Measurements from ENCODE around the gene CACFD1. TPM values are rescaled to one million over a fixed set of nuclear protein-coding genes. Genes with fewer than 3 reads are reported as not detected.
A peak's percentile ranks its signal among the peaks of the same experiment; 100 is the strongest.

Gene CACFD1
- total RNA-seq, 4 donors from 2014 or later = 7.0 to 28.3 (median 10.1) TPM

DNA sequence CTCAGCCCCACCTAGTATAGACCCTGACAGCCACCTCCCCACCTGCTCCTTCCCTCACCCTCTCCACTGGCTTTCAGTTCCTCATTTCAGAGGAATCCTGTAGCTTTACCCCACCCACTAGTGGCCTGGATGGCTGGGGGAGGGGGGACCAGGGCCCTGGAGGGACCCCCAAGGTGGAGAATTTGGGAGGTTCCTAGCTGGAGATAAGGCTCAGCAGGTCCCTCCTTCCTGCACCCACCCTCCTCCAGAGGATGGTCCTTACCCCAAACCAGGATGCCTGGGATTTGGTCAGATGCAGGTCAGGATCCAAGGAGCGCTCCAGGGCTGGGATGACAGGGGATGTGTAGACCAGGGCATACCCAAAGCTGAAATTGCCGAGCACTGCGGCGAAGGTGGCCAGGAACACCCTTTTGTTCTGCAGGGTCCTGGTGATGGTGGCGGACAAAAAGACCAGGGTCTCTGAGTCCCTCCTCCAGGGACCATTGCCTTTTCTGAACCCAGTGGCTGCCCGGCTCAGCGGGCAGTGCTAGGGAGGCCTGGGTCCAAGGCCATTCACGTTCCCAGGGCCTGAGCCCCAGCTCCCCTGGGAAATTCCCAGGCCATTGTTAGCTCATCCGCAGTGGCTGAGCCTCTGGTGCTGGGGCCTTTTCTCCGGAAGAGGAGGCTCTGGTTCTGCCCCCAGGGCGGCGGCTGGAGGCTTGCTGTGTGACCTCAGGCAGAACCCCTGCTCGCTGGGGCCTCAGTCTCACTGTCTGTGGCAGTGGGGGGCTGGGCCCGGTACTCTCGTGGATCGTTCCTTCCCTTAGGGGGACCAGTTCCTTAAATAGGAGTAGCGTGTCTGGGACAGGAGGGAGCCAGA, 18.4 kb downstream of the CACFD1 start:
- ATAC-seq = peak; percentile 21
- H3K4me1 ChIP-seq = peaks cover 4 to 14% of the 10 kb centered on the region in 2 donors
- intact Hi-C loops (cut with DNase I; ENCODE audit: low total_unique reads) = no loop called here

DNA sequence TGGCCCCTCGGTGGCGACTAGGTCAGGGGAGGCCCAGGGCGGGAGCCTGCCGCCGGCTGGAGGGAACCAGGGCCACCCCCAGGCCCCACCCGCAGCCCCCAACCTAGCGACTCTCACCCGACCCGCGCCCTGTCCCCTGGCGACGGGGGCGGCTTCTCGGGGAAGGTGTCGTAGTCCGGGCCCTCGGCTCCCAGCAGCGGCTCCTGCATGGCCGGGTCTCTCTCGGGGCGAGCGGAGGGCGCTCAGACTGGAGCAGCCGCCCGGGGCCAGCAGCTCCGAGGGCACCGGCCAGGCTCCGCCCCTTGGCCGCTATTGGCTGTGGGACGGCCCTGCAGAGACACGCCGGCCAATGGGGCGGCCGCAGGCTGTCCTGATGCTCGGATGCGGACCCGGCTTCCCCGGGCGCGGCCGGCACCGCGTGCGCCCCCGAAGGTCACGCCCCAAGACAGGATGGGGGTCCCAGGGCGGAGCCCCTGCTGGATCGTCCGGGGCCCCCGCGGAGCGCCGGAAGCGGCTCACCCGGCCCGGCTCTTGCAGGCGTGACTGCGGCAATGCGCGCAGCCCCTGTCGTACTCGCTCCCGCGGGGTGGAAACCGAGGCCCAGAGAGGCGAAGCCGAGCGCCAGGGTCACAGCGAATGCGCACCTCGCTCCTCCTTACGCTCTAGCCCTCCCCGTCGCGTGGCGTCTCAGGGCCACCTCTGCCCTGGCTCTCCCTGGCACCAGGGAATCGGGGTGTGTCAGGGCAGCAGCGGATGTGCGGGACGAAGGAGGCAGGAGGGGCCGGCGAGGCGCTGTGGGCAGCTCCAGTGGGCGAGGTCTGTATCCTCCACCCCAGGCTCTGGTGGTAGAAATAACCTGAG, 19.3 kb downstream of the CACFD1 start, which contains the start of gene SLC2A6:
Gene SLC2A6, minus strand, starts transcription at position 249 of the 861 bp plus-strand sequence. Its CDS starts 40 bp downstream, at position 209.
- Histone ChIP-seq H3K9me3 (no peaks in the 10 kb centered on the region), H3K36me3 (no peaks in the 10 kb centered on the region), H3K27me3 (no peaks in the 10 kb centered on the region), H3K4me1 (peaks cover 4 to 14% of the 10 kb centered on the region in 2 donors), H3K4me3 (peak within 1 kb of the TSS; percentile 56 to 69 (median 62)), H3K27ac (peak within 1 kb of the TSS; percentile 52 to 74 (median 68))
- in situ Hi-C loops (cut with MboI; ENCODE audit: low sequenced_read_pairs in 4 of 4) (loop anchor here in 1 of 4 donors (25.0 kb wide), 1 partner anchor 292 kb away; no protein-coding TSS in a partner anchor), intact Hi-C loops (cut with DNase I; ENCODE audit: low total_unique reads) (loop anchor here (1.0 kb wide), 1 partner anchor 19 kb away; no protein-coding TSS in a partner anchor)
- TF ChIP-seq, protein P1, sequence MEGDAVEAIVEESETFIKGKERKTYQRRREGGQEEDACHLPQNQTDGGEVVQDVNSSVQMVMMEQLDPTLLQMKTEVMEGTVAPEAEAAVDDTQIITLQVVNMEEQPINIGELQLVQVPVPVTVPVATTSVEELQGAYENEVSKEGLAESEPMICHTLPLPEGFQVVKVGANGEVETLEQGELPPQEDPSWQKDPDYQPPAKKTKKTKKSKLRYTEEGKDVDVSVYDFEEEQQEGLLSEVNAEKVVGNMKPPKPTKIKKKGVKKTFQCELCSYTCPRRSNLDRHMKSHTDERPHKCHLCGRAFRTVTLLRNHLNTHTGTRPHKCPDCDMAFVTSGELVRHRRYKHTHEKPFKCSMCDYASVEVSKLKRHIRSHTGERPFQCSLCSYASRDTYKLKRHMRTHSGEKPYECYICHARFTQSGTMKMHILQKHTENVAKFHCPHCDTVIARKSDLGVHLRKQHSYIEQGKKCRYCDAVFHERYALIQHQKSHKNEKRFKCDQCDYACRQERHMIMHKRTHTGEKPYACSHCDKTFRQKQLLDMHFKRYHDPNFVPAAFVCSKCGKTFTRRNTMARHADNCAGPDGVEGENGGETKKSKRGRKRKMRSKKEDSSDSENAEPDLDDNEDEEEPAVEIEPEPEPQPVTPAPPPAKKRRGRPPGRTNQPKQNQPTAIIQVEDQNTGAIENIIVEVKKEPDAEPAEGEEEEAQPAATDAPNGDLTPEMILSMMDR (IDR thresholded peaks at IDR 0.05 in 4 of 5, conservative IDR thresholded peaks at IDR 0.05 in 1 of 5) = no peak
- peak; percentile 33 to 37 for TF ChIP-seq POLR2A (IDR thresholded peaks at IDR 0.05)
- ATAC-seq = peak; percentile 90 to 92
- peak; percentile 67 to 77 for DNase-seq

More for the DNA sequence above, 18.4 kb downstream of the CACFD1 start:
- no peaks in the 10 kb centered on the region for H3K9me3 ChIP-seq
- DNase-seq = no peak
- in situ Hi-C loops (cut with MboI; ENCODE audit: low sequenced_read_pairs in 4 of 4) = loop anchor here in 1 of 4 donors (25.0 kb wide), 1 partner anchor 291 kb away; no protein-coding TSS in a partner anchor
- peak overlapping the region; percentile 56 to 69 (median 62) for H3K4me3 ChIP-seq
- H3K36me3 ChIP-seq = no peaks in the 10 kb centered on the region
- H3K27ac ChIP-seq = peak overlapping the region; percentile 52 to 74 (median 68)
- H3K27me3 ChIP-seq = no peaks in the 10 kb centered on the region
- TF ChIP-seq POLR2A (IDR thresholded peaks at IDR 0.05) = no peak
- TF ChIP-seq, protein P1 (IDR thresholded peaks at IDR 0.05 in 4 of 5, conservative IDR thresholded peaks at IDR 0.05 in 1 of 5) = no peak

DNA sequence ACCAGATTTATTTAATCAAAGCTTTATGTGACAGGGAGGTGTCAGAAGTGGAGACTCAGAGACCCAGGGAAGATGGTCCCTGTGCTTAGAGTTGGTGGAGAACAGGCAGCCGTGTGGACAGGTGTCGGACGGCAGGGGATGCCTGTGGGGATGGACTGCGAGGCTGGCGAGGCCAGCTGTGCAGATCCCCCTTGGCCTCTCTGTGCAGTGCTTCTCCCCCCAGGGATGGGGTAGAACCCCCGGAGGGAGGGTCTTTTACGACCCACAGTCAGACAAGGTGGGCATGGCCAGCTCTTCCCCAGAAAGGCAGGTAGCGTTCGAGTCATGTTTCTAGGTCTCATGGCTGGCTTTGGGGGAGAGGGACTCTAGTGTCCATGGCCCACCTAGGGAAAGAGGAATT, 23.8 kb downstream of the CACFD1 start:
- no peak for ATAC-seq

More for the DNA sequence above, 23.8 kb downstream of the CACFD1 start:
- TF ChIP-seq POLR2A (IDR thresholded peaks at IDR 0.05) = no peak
- TF ChIP-seq, protein P1 (IDR thresholded peaks at IDR 0.05 in 4 of 5, conservative IDR thresholded peaks at IDR 0.05 in 1 of 5) = no peak
- DNase-seq = no peak
- Histone ChIP-seq H3K9me3 (no peaks in the 10 kb centered on the region), H3K27ac (no peak overlapping the region), H3K27me3 (no peaks in the 10 kb centered on the region), H3K36me3 (no peaks in the 10 kb centered on the region), H3K4me1 (peaks cover 2 to 8% of the 10 kb centered on the region in 2 donors), H3K4me3 (no peak overlapping the region)
- in situ Hi-C loops (cut with MboI; ENCODE audit: low sequenced_read_pairs in 4 of 4) (loop anchor here (5.0 to 25.0 kb wide), 5 partner anchors 69 to 309 kb away; partner anchors contain the start of gene REXO4 (in 2 of the 4)), intact Hi-C loops (cut with DNase I; ENCODE audit: low total_unique reads) (loop anchor here (10.0 kb wide), 1 partner anchor 139 kb away; the partner anchor contains the start of genes MED22 and RPL7A)
